ENCODE data around the gene FAM219B.

DNA sequence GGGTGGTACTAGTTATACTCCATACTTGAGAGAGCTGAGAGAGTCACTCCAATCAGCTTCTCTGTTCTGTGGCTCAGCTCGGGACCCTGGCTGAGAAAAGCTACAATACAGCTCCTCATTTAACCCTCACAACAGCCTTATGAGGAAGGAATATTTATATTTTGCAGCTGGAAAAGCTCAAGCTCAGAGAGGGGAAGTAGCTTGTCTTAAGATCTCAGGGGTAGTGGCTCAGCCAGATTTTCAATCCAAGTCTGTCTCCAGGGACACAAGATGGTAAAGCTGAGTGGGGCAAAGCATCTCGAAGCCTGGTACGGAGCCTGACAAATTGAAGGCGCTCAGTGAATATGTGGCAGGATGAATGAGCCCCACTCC is 48.3 kb downstream of the FAM219B start:
- TF ChIP-seq, protein P1, sequence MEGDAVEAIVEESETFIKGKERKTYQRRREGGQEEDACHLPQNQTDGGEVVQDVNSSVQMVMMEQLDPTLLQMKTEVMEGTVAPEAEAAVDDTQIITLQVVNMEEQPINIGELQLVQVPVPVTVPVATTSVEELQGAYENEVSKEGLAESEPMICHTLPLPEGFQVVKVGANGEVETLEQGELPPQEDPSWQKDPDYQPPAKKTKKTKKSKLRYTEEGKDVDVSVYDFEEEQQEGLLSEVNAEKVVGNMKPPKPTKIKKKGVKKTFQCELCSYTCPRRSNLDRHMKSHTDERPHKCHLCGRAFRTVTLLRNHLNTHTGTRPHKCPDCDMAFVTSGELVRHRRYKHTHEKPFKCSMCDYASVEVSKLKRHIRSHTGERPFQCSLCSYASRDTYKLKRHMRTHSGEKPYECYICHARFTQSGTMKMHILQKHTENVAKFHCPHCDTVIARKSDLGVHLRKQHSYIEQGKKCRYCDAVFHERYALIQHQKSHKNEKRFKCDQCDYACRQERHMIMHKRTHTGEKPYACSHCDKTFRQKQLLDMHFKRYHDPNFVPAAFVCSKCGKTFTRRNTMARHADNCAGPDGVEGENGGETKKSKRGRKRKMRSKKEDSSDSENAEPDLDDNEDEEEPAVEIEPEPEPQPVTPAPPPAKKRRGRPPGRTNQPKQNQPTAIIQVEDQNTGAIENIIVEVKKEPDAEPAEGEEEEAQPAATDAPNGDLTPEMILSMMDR (conservative IDR thresholded peaks at IDR 0.05; ENCODE audit: low read depth in 2 of 2), result no peak
- TF ChIP-seq NANOG (IDR thresholded peaks at IDR 0.05; ENCODE audit: borderline replicate concordance), result no peak
- TF ChIP-seq, protein P2, sequence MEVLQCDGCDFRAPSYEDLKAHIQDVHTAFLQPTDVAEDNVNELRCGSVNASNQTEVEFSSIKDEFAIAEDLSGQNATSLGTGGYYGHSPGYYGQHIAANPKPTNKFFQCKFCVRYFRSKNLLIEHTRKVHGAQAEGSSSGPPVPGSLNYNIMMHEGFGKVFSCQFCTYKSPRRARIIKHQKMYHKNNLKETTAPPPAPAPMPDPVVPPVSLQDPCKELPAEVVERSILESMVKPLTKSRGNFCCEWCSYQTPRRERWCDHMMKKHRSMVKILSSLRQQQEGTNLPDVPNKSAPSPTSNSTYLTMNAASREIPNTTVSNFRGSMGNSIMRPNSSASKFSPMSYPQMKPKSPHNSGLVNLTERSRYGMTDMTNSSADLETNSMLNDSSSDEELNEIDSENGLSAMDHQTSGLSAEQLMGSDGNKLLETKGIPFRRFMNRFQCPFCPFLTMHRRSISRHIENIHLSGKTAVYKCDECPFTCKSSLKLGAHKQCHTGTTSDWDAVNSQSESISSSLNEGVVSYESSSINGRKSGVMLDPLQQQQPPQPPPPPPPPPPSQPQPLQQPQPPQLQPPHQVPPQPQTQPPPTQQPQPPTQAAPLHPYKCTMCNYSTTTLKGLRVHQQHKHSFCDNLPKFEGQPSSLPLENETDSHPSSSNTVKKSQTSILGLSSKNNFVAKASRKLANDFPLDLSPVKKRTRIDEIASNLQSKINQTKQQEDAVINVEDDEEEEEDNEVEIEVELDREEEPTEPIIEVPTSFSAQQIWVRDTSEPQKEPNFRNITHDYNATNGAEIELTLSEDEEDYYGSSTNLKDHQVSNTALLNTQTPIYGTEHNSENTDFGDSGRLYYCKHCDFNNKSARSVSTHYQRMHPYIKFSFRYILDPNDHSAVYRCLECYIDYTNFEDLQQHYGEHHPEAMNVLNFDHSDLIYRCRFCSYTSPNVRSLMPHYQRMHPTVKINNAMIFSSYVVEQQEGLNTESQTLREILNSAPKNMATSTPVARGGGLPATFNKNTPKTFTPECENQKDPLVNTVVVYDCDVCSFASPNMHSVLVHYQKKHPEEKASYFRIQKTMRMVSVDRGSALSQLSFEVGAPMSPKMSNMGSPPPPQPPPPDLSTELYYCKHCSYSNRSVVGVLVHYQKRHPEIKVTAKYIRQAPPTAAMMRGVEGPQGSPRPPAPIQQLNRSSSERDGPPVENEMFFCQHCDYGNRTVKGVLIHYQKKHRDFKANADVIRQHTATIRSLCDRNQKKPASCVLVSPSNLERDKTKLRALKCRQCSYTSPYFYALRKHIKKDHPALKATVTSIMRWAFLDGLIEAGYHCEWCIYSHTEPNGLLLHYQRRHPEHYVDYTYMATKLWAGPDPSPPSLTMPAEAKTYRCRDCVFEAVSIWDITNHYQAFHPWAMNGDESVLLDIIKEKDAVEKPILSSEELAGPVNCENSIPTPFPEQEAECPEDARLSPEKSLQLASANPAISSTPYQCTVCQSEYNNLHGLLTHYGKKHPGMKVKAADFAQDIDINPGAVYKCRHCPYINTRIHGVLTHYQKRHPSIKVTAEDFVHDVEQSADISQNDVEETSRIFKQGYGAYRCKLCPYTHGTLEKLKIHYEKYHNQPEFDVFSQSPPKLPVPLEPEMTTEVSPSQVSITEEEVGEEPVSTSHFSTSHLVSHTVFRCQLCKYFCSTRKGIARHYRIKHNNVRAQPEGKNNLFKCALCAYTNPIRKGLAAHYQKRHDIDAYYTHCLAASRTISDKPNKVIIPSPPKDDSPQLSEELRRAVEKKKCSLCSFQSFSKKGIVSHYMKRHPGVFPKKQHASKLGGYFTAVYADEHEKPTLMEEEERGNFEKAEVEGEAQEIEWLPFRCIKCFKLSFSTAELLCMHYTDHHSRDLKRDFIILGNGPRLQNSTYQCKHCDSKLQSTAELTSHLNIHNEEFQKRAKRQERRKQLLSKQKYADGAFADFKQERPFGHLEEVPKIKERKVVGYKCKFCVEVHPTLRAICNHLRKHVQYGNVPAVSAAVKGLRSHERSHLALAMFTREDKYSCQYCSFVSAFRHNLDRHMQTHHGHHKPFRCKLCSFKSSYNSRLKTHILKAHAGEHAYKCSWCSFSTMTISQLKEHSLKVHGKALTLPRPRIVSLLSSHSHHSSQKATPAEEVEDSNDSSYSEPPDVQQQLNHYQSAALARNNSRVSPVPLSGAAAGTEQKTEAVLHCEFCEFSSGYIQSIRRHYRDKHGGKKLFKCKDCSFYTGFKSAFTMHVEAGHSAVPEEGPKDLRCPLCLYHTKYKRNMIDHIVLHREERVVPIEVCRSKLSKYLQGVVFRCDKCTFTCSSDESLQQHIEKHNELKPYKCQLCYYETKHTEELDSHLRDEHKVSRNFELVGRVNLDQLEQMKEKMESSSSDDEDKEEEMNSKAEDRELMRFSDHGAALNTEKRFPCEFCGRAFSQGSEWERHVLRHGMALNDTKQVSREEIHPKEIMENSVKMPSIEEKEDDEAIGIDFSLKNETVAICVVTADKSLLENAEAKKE (CRISPR knock-in tag; IDR thresholded peaks at IDR 0.05), result no peak
- TF ChIP-seq EZH2phosphoT487 (IDR thresholded peaks at IDR 0.05; ENCODE audit: unreplicated experiment), result no peak
- no peak for TF ChIP-seq EZH2 (IDR thresholded peaks at IDR 0.05; ENCODE audit: low read depth, unreplicated experiment)
- TF ChIP-seq, protein P3, sequence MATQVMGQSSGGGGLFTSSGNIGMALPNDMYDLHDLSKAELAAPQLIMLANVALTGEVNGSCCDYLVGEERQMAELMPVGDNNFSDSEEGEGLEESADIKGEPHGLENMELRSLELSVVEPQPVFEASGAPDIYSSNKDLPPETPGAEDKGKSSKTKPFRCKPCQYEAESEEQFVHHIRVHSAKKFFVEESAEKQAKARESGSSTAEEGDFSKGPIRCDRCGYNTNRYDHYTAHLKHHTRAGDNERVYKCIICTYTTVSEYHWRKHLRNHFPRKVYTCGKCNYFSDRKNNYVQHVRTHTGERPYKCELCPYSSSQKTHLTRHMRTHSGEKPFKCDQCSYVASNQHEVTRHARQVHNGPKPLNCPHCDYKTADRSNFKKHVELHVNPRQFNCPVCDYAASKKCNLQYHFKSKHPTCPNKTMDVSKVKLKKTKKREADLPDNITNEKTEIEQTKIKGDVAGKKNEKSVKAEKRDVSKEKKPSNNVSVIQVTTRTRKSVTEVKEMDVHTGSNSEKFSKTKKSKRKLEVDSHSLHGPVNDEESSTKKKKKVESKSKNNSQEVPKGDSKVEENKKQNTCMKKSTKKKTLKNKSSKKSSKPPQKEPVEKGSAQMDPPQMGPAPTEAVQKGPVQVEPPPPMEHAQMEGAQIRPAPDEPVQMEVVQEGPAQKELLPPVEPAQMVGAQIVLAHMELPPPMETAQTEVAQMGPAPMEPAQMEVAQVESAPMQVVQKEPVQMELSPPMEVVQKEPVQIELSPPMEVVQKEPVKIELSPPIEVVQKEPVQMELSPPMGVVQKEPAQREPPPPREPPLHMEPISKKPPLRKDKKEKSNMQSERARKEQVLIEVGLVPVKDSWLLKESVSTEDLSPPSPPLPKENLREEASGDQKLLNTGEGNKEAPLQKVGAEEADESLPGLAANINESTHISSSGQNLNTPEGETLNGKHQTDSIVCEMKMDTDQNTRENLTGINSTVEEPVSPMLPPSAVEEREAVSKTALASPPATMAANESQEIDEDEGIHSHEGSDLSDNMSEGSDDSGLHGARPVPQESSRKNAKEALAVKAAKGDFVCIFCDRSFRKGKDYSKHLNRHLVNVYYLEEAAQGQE (IDR thresholded peaks at IDR 0.05; ENCODE audit: unreplicated experiment), result no peak
- TF ChIP-seq POLR2AphosphoS5 (IDR thresholded peaks at IDR 0.05; ENCODE audit: low read depth), result no peak
- TF ChIP-seq, protein P4, sequence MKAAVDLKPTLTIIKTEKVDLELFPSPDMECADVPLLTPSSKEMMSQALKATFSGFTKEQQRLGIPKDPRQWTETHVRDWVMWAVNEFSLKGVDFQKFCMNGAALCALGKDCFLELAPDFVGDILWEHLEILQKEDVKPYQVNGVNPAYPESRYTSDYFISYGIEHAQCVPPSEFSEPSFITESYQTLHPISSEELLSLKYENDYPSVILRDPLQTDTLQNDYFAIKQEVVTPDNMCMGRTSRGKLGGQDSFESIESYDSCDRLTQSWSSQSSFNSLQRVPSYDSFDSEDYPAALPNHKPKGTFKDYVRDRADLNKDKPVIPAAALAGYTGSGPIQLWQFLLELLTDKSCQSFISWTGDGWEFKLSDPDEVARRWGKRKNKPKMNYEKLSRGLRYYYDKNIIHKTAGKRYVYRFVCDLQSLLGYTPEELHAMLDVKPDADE (IDR thresholded peaks at IDR 0.05), result no peak
- no peak for TF ChIP-seq CREB1 (CRISPR knock-in tag; IDR thresholded peaks at IDR 0.05; ENCODE audit: low read depth)
